ENCODE results near the gene C15orf40. TPM values are rescaled to one million over a fixed set of nuclear protein-coding genes. Genes with fewer than 3 reads are reported as not detected.

C15orf40 gene
- 8.3 and 9.5 TPM in 2 replicates for total RNA-seq

DNA sequence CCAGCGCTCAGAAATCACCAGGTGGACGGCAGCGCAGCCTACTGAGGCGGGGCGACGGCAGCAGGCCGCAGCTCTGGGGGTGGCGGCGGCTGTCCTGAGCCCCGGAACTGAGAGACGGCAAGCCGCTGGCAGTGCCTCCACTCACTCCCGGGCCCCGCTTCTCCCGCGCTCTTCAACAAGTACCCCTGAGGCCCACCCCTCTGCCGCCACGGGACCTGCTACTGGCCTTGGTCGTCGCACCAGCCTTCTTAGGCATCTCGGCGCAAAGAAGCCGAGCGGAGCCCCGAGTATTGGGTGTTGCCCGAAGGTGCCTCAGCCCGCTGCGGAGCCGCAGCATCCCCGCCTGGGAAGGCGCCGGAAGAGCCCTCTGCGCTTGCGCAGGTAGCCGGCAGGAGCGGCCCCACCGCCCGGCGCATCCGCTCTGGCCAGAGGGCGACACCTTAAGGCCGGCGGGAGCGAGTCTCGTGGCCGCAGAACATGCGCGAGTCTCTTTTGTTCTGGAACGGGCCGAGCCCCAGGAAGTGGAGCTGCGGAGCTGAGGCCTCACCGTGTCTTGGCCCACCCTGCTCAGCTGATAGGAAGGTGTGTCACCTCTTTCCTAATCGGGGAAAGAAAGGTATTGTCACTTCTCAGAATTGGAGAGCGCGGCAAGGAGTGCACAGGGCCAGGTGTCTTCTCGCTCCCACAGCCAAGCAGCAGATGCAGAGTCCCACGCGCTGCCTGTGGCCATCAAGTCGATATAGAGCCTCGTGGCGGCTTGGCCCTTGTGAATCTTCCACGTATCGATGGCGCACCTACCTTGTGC lies at the start of gene C15orf40:
TSS of gene C15orf40 (minus strand) at position 369 of the 805 bp plus-strand sequence. CDS start at position 337, 32 bp downstream.

DNA sequence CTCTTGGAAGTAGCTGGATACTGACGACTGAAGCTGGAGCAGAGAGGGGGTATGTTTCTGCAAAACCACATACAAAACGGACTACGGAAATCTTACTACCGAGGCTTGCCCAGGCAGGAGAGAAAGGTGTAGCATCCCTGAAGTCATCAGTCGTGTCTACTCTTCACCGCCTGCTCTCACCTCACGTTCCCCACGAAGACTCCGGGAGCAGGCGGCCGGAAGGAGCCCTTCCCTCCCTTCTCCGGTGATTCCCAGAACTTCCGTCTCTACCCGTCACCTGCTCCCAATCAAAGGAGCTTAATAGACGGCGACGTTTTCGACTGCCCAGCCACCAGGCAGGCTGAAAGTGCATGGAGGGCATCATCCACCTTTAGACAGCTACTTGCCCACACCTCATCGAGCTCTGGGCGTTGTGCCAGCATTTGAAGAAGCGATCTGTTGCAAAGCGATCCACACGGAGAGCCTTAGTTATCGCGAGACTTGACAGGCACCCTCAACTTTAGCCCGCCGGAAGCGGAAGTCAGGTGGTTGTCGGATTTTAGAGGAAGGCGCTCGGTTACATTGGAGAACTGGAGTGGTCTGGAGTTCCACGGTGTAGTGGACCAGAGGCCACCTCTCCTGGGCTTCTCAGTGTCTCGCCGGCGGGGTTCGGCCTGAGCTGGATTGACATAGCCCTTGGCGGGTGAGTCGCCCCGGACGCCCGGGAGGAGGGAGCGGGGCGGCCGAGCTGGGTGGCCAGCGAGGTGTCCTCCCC lies 25.6 kb downstream of the C15orf40 start, which contains the start of gene RAMAC:
TSS of gene RAMAC (plus strand) at position 523 of the 754 bp plus-strand sequence. CDS start 2,809 bp downstream, outside the sequence.

DNA sequence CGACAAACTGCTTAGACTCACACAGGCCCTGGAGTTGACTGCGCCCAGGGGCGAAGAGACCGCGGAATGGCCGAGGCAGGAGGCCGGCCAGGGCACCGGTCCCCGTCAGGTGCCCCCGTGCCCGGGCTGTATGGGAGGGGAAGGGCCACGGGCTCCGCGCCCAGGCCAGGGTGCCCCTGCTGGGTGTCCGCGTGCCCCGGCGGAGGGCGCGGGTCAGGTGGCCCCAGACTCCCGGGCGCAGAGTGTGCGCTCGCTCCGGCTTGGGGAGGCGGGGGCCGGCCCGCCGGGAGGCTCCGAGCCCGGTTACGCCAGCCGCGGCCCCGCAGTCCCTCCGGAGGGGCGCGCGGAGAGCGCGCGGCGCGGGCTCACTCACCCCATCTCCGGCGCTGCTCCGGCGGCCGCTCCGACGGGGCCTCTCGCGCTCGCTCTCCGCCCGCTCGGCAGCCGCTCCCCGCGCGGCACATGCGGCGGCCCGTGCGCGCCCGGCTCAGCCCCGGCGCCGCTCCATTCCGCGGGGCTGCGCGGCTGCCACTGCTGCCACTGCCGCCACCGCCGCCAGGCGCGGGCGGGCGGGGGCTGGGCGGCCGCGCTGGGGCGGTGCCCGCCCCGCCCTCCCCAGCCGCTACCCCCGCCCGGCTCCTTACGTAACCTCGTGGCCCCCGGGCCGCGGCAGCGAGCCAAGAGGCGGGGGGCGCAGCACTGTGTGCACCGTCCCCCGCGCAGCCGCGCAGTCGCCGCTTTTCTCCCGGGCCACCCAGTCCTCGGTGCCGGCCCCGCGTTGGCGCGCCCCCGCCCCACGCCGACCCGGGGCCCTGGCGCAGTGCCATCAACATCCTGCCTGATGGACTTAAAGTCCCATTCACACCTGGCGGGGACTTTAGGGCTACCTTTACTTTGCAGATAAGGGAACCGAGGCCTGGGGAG lies 59.0 kb downstream of the C15orf40 start, which contains the start of gene HOMER2:
TSS of gene HOMER2 (minus strand) at position 563 of the 924 bp plus-strand sequence. CDS start at position 378, 185 bp downstream.

Other genes starting within 250 kb of the C15orf40 start
- not detected in 2 replicates for gene FSD2, start 205.6 kb downstream of the C15orf40 start, total RNA-seq
- gene WHAMM, start 202.0 kb downstream of the C15orf40 start, total RNA-seq: 3.5 and 4.8 TPM in 2 replicates
- 1.4 TPM in 1 of 2 replicates, not detected in the other for gene HOMER2, start 58.9 kb downstream of the C15orf40 start, total RNA-seq
- gene RAMAC, start 25.4 kb downstream of the C15orf40 start, total RNA-seq: 20.2 and 31.7 TPM in 2 replicates
- 81.5 and 84.5 TPM in 2 replicates for gene BTBD1, start 55.6 kb upstream of the C15orf40 start, total RNA-seq
- 1.2 and 3.4 TPM in 2 replicates for gene TM6SF1, start 96.0 kb upstream of the C15orf40 start, total RNA-seq
- 25.3 and 28.3 TPM in 2 replicates for gene HDGFL3, start 196.2 kb upstream of the C15orf40 start, total RNA-seq